ENCODE data around the gene CMIP. TPM values are rescaled to one million over a fixed set of nuclear protein-coding genes. Genes with fewer than 3 reads are reported as not detected.
A peak's percentile ranks its signal among the peaks of the same experiment; 100 is the strongest.

CMIP gene
- total RNA-seq, 1 donor from 2014 or later = 6.6 TPM

GRCh38 chr16:81625544-81626153 lies 181.0 kb downstream of the CMIP start:
- Histone ChIP-seq H3K4me3 (no peak overlapping the region), H2AFZ (replicated peaks) (no peak overlapping the region), H4K20me1 (ENCODE audit: low read depth) (peaks cover 42% of the 10 kb centered on the region), H3K4me2 (no peak overlapping the region), H3K36me3 (no peaks in the 10 kb centered on the region), H3K79me2 (ENCODE audit: low read depth) (peaks cover 6% of the 10 kb centered on the region), H3K4me1 (peaks cover 12% of the 10 kb centered on the region), H3K9me3 (ENCODE audit: low read depth) (no peaks in the 10 kb centered on the region), H3K9ac (no peak overlapping the region), H3K27ac (no peak overlapping the region), H3F3A (ENCODE audit: low read depth) (peaks cover 11% of the 10 kb centered on the region), H3K27me3 (no peaks in the 10 kb centered on the region)
- peak overlapping the region; percentile 57 for H3K27ac Mint-ChIP-seq
- no peaks in the 10 kb centered on the region for H3K27me3 Mint-ChIP-seq (ENCODE audit: insufficient read depth, low read depth)
- peaks cover 36% of the 10 kb centered on the region for H3K4me1 Mint-ChIP-seq
- H3K36me3 Mint-ChIP-seq = peaks cover 2% of the 10 kb centered on the region
- TF ChIP-seq EZH2phosphoT487 (IDR thresholded peaks at IDR 0.05) = no peak
- TF ChIP-seq EZH2 (IDR thresholded peaks at IDR 0.05) = no peak
- TF ChIP-seq, protein P1, sequence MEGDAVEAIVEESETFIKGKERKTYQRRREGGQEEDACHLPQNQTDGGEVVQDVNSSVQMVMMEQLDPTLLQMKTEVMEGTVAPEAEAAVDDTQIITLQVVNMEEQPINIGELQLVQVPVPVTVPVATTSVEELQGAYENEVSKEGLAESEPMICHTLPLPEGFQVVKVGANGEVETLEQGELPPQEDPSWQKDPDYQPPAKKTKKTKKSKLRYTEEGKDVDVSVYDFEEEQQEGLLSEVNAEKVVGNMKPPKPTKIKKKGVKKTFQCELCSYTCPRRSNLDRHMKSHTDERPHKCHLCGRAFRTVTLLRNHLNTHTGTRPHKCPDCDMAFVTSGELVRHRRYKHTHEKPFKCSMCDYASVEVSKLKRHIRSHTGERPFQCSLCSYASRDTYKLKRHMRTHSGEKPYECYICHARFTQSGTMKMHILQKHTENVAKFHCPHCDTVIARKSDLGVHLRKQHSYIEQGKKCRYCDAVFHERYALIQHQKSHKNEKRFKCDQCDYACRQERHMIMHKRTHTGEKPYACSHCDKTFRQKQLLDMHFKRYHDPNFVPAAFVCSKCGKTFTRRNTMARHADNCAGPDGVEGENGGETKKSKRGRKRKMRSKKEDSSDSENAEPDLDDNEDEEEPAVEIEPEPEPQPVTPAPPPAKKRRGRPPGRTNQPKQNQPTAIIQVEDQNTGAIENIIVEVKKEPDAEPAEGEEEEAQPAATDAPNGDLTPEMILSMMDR (IDR thresholded peaks at IDR 0.05) = no peak
- no peak for DNase-seq (ENCODE audit: low spot score)
- no peak overlapping the region for H3K4me3 Mint-ChIP-seq
- no peaks in the 10 kb centered on the region for H3K9me3 Mint-ChIP-seq

DNA sequence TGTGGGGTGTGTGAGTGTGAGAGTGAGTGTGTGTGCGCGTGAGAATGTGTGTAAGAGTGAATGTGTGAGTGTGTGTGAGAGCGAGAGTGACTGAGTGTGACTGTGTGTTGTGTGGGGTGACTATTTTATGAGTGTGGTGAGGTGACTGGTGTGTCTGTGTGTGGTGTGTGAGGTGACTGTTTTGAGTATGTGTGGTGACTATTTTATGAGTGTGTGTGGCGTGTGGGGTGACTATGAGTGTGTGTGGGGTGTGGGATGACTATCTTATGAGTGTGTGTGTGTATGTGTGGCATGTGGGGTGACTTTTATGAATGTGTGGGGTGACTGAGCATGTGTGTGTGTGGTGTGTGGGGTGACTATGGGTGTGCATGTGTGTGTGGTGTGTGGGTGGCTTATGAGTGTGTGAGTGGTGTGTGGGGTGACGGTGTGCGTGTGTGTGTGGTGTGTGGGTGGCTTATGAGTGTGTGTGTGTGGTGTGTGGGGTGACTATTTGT lies 181.6 kb downstream of the CMIP start:
- no peak overlapping the region for H3K9ac ChIP-seq
- no peak overlapping the region for H3K4me3 Mint-ChIP-seq
- peaks cover 16% of the 10 kb centered on the region for H3F3A ChIP-seq (ENCODE audit: low read depth)
- no peaks in the 10 kb centered on the region for H3K36me3 ChIP-seq
- H3K4me1 ChIP-seq = peaks cover 16% of the 10 kb centered on the region
- no peaks in the 10 kb centered on the region for H3K27me3 ChIP-seq
- H3K9me3 Mint-ChIP-seq = no peaks in the 10 kb centered on the region
- TF ChIP-seq, protein P1 (IDR thresholded peaks at IDR 0.05) = no peak
- TF ChIP-seq EZH2phosphoT487 (IDR thresholded peaks at IDR 0.05) (no peak), EZH2 (IDR thresholded peaks at IDR 0.05) (no peak)
- peaks cover 43% of the 10 kb centered on the region for H4K20me1 ChIP-seq (ENCODE audit: low read depth)
- H3K4me3 ChIP-seq = no peak overlapping the region
- H3K4me2 ChIP-seq = no peak overlapping the region
- no peak overlapping the region for H2AFZ ChIP-seq (replicated peaks)
- H3K4me1 Mint-ChIP-seq = peaks cover 36% of the 10 kb centered on the region
- H3K79me2 ChIP-seq (ENCODE audit: low read depth) = peaks cover 6% of the 10 kb centered on the region
- no peak overlapping the region for H3K27ac ChIP-seq
- DNase-seq (ENCODE audit: low spot score) = no peak
- peaks cover 2% of the 10 kb centered on the region for H3K36me3 Mint-ChIP-seq
- H3K27ac Mint-ChIP-seq = no peak overlapping the region
- H3K9me3 ChIP-seq (ENCODE audit: low read depth) = no peaks in the 10 kb centered on the region
- H3K27me3 Mint-ChIP-seq (ENCODE audit: insufficient read depth, low read depth) = no peaks in the 10 kb centered on the region

DNA sequence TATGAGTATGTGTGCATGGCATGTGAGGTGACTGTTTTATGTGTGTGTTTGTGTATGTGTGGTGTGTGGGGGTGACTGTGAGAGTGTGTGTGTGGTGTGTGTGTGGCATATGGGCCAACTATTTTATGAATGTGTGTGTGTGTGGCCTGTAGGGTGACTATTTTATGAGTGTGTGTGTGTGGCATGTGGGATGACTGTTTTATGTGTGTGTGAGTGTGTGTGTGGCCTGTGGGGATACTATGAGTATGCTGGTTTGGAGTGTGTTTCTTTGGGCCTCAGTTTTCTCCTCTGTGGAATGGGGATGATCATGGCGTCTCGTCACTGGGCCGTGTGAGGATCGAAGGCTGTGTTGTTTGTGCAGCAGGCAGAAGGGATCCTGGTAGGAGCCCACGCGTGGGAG lies 182.4 kb downstream of the CMIP start:
- no peak for TF ChIP-seq EZH2 (IDR thresholded peaks at IDR 0.05)
- TF ChIP-seq, protein P1 (IDR thresholded peaks at IDR 0.05) = no peak
- no peak for TF ChIP-seq EZH2phosphoT487 (IDR thresholded peaks at IDR 0.05)
- Histone ChIP-seq H4K20me1 (ENCODE audit: low read depth) (peaks cover 51% of the 10 kb centered on the region), H3K36me3 (no peaks in the 10 kb centered on the region), H3K27ac (no peak overlapping the region), H3K4me1 (peaks cover 24% of the 10 kb centered on the region), H3K9me3 (ENCODE audit: low read depth) (no peaks in the 10 kb centered on the region), H2AFZ (replicated peaks) (no peak overlapping the region), H3K4me2 (no peak overlapping the region), H3F3A (ENCODE audit: low read depth) (peaks cover 23% of the 10 kb centered on the region), H3K4me3 (no peak overlapping the region), H3K27me3 (no peaks in the 10 kb centered on the region), H3K9ac (no peak overlapping the region), H3K79me2 (ENCODE audit: low read depth) (peaks cover 13% of the 10 kb centered on the region)
- Mint-ChIP-seq H3K36me3 (peaks cover 2% of the 10 kb centered on the region), H3K27ac (no peak overlapping the region), H3K4me1 (peaks cover 41% of the 10 kb centered on the region), H3K4me3 (no peak overlapping the region), H3K27me3 (ENCODE audit: insufficient read depth, low read depth) (no peaks in the 10 kb centered on the region), H3K9me3 (no peaks in the 10 kb centered on the region)
- no peak for DNase-seq (ENCODE audit: low spot score)

All from neural progenitor cell (in vitro differentiated cells).